Activated T-cell treated with anti-CD3 and anti-CD28 coated beads for 4 hours (primary cell): ENCODE results near the gene PSMD5.
A peak's percentile ranks its signal among the peaks of the same experiment; 100 is the strongest.

Experiments used
- DNase-seq: peaks from one replicate; pipeline ENCODE4 v3.0.0-alpha.2; 2020

Gene PSMD5

GRCh38 chr9:120801441-120801840 lies 41.3 kb downstream of the PSMD5 start:
- DNase-seq, result no peak

GRCh38 chr9:120792898-120793765 lies 49.6 kb downstream of the PSMD5 start, which contains the start of gene FBXW2:
Gene FBXW2 (minus strand): TSS chr9:120793416. CDS start chr9:120788258, 5,158 bp downstream.
- DNase-seq, result peak; percentile 73

- DNase-seq, result no peak
Measured at GRCh38 chr9:120791161-120791560, 51.6 kb downstream of the PSMD5 start.

- no peak for DNase-seq
Measured at GRCh38 chr9:120787933-120788332, 54.8 kb downstream of the PSMD5 start.

- DNase-seq, result no peak
Measured at GRCh38 chr9:120783602-120784047, 59.1 kb downstream of the PSMD5 start.

GRCh38 chr9:120781236-120781635 lies 61.5 kb downstream of the PSMD5 start:
- no peak for DNase-seq

GRCh38 chr9:120780367-120780766 lies 62.4 kb downstream of the PSMD5 start:
- no peak for DNase-seq

- DNase-seq, result no peak
Measured at GRCh38 chr9:120779227-120779626, 63.5 kb downstream of the PSMD5 start.

- no peak for DNase-seq
Measured at GRCh38 chr9:120778758-120779157, 64.0 kb downstream of the PSMD5 start.

- no peak for DNase-seq
Measured at GRCh38 chr9:120777229-120777628, 65.5 kb downstream of the PSMD5 start.

- no peak for DNase-seq
Measured at GRCh38 chr9:120776788-120777187, 65.9 kb downstream of the PSMD5 start.

GRCh38 chr9:120775859-120776258 lies 66.9 kb downstream of the PSMD5 start:
- DNase-seq, result no peak

GRCh38 chr9:120774719-120775118 lies 68.0 kb downstream of the PSMD5 start:
- no peak for DNase-seq

GRCh38 chr9:120773256-120773655 lies 69.5 kb downstream of the PSMD5 start:
- DNase-seq, result no peak

- DNase-seq, result no peak
Measured at GRCh38 chr9:120770931-120771330, 71.8 kb downstream of the PSMD5 start.

- DNase-seq, result no peak
Measured at GRCh38 chr9:120768886-120769285, 73.8 kb downstream of the PSMD5 start.

GRCh38 chr9:120768247-120768646 lies 74.5 kb downstream of the PSMD5 start:
- DNase-seq, result no peak

GRCh38 chr9:120767451-120767850 lies 75.3 kb downstream of the PSMD5 start:
- no peak for DNase-seq
